Hematopoietic multipotent progenitor cell treated with erythropoietin and hydrocortisone succinate and interleukin-3 and kit ligand, for 17 days (in vitro differentiated cells): Measurements from ENCODE around the gene LRRC28.
"Not testable (repeated sequence)": the region's sequence is repeated elsewhere in the genome, so short reads cannot be mapped to it uniquely, and the experiment has no call there.

Source experiments
- DNase-seq: peaks from one replicate; pipeline ENCODE4 v3.0.0-alpha.2; 2015; ENCODE audit warnings: low spot score

Gene LRRC28

DNA sequence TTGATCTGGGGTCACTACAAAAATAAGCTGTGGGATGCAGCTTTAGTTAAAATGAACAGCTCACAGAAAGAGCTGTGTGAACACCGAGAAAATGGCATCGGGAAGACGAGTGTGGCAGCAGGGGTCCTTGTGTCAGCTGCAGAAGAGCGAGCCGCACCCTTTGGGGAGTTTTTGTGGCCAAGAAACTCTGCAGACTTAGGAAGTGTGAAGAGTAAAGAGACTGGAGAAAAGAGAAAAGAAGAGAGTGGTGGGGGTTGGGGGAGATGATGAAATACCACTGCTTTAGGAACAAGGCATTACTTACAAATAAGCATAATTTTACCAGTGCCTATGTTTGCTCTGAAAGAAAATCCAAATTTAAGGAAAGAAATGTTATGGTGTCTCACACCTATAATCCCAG lies 147.8 kb downstream of the LRRC28 start:
- no peak for DNase-seq

DNA sequence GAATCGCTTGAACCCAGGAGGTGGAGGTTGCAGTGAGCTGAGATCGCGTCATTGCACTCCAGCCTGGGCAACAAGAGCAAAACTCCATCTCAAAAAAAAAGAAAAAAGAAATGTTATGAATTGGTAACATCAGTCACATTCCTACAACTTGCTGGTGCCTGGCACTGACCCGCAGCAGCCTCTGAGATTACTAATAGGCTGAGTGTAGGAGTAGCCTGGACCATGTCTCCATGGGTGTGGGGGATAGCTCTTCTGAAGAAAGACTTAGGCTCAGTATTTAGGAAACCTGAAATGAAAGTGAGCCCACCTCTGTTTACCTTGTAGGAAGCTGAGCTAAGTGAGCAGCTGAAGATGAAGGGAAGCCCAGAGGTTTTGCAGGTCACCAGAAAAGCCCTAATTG lies 148.3 kb downstream of the LRRC28 start:
- DNase-seq, result no peak

DNA sequence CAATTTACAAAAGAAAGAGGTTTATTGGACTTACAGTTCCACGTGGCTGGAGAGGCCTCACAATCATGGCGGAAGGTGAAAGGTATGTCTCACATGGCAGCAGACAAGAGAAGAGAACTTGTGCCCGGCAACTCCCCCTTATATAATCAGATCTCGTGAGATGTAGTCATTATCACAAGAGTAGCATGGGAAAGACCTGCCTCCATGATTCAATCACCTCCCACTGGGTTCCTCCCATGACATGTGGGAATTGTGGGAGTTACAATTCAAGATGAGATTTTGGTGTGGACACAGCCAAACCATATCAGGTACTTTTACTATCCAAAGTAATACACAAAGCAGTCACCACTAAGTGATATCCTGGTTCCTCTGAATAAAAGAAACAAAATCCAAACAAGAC lies 149.9 kb downstream of the LRRC28 start:
- not testable (repeated sequence) for DNase-seq

DNA sequence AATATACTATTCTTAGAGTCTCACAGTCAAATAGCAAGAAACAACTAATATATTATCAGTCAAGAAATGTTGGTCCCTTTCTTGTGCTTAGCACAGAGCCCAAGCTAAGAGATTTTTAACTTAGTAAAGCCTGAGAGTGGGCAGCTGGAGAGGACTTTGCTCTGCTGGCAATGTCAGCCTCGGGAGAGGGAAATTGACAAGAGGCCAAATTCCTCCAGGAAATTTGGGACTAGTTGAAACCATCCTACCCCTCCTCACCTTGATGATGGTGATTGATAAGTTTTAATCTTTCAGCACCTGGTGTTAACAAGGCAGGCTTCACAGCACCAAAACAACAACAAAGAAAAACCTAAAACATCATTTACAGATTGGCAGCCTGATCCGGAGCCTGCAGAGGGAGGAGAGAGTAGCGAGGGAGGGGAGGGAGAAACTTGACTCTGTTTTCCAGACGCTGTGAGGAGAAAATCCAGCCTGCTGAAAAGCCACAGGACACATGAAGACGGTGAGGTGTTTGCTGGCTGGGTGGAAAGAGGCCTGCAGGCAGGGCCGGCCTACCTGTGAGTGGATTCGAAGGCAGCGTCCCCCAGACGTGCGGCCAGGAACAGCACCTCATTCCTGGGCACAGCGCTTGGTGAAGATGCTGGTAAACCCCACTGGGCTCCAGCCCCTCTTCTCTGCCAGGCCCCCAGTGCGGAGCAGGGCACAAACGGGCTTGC lies 150.9 kb downstream of the LRRC28 start:
- DNase-seq, result no peak

DNA sequence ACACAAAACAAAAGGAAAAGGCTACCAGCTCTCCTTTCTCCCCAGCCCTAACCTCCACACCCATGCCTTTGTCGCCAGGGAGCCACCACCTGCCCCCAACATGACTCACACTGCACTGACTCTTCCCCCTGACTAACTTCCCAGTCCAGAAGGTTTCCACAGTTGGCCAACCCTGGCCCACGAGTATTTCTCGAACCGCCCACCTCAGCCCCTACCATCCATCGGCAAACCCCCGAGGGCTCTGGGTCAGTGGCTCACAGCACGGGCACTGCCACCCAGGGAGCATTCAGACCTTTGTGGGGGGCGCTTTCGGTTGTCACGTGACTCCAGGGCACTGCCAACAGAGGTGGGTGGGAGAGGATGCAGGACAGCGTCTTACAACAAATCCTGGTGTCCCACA lies 152.3 kb downstream of the LRRC28 start:
- no peak for DNase-seq

DNA sequence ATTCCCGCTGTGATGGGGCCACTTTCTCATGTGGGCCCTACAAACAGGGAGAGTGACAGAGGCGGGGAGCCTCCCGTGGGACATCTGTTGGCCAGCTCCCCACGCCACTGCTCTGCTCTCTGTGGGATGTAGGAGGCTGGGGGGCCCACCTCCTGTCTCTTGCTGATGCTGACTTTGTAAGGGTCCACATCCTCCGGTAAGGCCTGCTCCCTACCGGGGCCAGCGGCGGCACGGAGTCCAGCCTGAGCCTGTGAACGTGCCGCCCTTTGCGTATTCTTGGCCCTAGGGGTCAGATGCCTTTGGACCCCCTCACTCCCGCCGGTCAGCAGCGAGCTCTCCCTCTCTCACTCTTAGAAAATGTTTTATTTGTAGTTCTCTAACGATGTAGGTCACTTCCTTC lies 153.2 kb downstream of the LRRC28 start:
- DNase-seq, result no peak

DNA sequence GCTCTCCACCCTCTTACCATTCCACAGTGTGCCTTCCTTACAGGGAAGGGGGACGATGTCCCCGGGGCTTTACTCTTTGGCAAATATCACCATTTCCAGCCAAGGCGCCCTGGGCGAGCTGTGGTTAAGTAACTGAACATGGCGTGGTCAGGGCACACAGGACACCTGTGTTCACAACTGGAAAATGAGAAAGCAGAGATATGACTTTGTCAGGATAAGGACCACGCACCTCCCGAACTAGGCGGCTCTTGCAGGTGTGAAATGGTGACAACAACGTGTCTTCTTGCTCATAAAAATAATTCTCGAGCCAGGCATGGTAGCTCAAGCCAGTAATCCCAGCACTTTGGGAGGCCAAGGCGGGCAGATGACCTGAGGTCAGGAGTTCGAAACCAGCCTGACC lies 154.8 kb downstream of the LRRC28 start:
- DNase-seq, result no peak

DNA sequence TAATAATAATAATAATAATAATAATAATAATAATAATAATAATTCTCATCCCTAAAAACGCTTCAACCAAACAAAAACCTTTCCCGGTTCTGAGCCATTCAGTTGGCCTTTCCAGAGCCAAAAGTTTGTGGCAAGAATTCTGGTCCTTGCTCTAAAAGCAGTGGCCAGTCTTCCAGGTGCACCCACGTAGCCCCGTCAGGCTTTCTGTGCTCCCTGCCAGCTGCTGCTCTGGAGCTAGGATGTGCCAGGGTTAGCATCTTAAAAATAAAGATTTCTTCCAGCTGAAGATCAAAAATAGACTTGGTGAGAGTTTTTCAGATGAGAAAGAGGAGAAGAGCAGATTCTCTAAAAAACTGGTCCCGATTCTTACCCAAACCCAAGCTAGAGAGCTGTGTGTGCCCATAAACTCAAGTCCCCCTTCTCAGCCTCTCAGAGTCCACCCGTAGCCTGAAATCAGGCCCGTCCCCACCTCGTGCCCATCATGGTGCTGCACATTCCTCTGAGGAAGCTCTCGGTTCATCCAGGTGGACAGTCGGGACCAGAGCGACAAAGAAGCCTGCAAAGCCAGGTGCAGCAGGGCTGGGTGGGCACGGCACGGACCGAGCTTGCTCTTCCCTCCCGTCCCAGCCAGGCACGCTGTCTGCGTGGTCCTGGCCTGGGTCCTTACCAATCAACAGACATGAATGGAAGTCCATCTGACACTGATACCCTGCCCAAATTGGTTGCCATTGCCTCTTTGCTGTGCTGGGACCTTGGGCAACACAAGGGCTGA lies 155.6 kb downstream of the LRRC28 start:
- DNase-seq, result no peak

DNA sequence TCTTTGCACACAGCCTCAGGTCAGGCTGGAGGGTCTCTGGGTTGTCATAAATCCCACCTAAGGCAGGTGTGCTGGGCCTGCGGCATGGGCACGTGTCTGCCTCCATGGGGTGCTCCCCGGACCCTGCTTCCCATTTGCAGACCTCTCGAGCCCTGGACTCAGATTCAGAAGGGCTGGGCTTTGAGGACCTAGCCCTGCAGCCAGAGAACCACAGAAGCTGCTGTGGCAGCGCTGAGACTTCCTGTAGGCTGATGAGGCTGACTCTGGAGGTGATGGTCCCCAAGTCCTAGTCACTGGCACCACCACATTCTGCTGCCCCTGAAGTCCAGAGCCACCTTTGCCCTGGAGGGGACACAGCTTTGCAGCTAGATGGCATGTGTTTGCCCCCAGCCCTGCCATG lies 156.4 kb downstream of the LRRC28 start:
- DNase-seq, result no peak

DNA sequence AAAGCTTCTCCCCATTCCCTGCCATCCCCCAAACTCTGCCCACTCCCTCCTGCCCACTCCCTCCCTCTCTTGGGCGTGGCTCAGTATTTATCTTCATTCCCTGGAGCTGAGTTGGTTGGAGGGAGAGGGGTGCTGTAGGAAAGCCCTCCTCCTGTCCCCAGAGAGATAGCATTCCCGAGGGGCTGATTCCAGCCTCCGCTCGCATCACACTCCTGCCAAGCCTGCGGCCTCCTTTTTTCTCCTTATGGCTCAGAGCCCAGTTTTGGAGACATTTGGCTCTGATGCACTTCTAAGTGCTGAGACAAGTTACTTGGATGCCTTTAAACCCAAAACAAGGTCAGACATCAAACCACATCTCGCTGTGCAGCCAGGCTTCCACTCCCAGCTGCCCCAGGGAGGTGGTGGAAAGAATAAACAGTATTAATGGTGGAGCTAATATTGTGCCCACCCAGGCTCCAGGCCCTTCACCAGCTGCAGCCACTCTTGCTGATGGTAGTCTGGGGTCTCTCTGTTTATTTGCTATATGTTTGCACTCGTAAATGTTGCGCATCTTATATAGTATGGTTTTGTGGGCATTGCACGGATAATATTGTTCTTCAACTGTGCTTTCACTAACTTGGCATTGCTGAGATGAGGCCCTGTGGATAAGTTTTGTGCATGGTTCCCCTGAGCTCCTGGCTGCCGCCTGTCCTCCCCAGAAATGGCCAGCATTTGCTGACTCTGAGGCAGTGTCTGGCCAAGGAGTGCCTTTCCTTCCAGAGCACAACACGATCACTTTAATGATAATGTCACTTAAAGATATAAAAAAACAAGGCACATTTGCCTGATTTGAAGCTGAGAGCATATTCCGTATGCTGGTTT lies 157.2 kb downstream of the LRRC28 start:
- no peak for DNase-seq

DNA sequence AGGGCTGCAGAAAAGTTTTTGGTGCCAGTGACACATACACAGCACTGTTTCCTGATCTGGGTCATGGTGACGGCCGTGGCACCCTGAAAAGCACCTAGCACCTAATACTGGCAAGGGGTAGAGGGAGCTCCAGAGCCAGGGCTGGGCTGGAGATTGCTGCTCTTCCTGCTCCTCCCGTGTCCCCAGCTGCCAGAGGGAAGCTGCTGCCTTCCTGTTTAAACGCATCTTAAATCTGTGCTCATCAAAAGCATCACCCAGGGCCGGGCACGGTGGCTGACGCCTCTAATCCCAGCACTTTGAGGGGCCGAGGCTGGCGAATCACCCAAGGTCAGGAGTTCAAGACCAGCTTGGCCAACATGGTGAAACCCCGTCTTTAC lies 157.8 kb downstream of the LRRC28 start:
- DNase-seq, result no peak

DNA sequence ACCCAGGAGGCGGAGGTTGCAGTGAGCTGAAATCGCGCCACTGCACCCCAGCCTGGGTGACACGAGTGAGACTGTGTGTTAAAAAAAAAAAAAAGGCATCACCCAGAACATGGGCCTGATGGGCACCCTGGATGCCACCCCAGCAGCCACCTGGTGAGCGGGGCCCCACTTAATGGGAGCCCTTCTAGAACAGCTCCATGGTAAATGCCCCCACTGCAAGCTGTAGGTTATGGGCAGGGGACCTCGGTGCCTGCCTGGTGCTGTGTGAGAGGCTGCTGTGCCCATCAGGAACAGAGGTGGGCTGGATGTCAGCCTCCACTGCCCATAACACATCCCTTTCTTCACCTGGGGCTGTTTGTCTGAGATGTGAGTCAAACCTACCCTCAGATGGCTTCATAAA lies 158.3 kb downstream of the LRRC28 start:
- DNase-seq, result no peak

DNA sequence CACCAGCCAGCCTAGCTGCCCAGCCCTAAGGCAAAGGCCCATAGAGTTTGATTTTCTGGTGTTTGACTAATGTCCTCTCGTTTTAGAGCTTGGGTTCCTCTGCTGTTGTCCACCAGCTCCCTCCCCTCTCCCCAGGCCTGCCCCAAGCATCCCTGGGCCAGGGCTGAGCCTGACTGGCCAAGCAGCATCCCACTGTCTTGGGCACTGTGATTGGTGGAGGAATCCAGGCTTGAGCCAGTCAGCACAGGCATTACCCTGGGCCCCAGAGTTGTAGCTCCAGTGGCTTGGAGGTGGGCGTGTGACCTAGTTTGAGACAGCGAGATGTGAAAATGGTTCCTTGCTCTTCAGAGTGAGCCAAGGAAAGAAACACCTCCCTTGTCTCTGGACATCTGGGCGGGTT lies 159.2 kb downstream of the LRRC28 start:
- DNase-seq, result no peak

DNA sequence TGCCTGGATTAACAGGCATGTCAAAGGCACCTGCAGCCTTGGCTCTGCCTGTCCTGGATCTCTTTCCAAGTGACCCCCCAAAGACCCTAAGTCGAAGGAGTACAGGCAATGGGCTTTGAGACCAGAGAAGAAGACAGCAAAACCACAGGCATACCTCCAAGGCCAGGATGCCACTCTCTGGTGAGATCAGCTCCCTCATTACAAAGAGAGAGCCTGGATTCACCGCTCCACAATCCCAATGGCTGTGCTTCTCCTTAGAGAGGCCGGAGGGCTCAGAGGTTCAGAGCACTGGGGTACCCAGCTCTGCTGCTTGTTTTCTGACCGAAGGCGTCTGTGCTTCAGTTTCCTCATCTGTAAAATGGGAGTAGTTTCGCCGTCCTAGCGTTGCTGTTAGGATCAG lies 160.0 kb downstream of the LRRC28 start:
- DNase-seq, result no peak

DNA sequence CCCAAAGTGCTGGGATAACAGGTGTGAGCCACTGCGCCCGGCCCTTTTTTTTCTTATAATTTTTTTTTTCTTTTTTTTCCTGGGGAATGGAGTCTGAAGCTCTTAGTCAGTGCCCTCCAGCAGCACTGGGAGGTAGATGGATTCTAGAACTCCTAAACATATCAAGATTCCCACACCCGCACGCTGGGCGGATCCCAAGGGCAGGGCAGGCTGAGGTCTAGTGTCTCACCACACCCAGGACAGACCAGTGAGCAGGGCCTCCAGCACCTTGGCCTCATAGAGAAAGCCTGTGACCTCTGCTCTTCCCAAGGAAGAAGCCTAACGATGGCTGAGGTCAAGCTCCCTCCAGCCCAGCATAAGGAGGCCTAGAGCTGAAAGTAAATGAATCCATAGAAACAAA lies 160.8 kb downstream of the LRRC28 start:
- no peak for DNase-seq

DNA sequence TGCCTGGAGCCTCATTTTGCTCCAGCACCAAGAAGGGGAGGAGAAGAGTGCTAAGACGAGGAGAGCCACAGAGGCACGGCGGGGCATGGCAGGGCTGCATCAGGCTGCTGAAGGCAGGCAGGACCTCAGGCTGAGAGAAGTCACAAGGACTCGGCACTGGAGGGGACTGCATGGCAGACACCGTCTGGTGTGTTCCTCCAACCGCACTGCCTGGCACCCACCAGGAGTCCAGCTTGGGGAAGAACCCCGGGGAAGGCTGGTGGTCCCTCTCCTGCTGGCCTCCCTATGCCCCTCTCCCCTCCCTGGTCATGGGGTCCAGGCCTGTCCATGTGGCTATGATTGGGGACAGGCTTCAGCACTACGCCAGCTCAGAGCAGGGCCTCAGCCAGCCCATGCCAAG lies 161.3 kb downstream of the LRRC28 start:
- DNase-seq, result no peak

DNA sequence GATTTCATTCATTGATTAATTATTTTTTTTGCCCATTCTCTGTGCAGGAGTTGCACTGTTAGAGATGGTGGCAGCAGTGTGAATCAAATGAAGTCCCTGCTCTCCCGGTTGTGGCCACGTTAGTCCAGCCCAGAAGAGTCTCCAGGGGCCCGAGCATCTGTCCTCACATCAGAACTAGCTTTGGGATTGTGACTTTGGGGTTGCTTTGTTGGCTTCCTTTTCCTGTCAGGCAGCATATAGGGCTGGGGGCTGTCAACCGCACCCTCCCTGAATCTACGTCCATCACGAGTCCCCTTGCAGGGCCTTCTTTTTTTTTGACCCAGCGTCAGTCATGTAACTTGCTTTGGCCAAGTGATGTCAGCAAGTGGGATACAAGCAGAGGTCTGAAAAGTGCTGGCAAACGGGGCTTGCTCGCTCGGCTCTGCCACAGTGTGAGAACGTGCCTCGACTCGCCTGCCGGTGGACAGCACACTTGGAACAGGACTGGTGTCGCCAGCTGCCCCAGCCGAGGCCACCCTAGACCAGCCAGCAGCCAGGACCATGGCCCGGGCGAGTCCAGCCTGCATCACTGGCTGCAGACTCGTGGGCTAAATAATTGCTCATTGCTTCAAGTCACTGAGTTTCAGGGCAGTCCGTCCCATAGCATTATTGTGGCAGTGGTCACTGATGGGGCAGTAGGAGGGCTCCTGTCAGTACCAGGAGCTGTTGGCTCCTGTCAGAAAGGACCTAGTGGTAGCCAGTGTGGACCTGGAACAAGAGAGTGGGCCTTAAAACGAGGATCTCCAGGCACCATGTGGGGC lies 162.9 kb downstream of the LRRC28 start:
- no peak for DNase-seq

DNA sequence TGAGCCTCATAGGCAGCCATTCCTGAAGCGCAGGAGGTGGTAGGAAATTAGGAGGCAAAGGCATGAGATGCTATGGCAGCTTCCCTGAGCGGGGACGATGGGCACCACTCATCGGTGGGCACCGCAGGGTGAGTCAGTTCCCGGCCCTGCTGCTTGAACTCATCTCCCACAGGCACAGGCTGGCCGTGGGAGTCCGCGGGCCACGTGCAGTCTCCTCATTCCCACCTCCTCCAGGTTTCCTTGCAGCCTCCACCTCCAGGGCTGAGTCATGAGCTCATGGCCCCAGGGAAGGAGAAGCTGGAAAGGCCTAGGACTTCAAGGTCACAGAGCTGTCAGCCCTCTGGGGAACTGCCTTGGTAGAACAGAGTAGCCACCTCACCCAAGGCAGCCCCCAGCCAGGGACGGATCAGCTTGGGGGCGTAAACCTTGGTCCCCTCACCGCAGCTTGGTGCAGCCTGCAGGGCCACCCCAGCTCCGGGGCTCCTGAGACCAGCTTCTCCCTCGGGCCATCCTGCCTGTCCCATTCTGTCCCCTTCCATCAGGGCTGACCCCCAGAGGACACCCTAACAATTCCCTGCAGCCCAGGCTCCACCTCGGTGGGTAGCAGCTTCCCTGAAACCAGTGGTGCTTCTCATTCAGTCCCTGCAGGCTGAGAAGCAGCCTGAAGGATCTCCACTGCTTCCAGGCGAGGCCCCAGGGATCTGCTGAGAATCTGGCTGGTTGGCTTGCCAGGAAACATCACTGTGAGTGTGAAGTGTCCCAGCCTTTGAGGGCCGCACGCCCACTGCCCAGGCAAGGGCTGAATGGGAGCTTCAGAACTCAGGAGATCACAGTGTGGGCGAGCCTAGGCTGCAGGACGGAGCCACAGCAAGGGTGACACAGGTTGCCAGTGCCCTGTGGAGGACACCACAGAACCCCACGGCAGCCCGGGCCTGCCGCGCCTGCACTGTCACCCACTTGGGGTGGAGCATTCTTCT lies 163.8 kb downstream of the LRRC28 start:
- no peak for DNase-seq

DNA sequence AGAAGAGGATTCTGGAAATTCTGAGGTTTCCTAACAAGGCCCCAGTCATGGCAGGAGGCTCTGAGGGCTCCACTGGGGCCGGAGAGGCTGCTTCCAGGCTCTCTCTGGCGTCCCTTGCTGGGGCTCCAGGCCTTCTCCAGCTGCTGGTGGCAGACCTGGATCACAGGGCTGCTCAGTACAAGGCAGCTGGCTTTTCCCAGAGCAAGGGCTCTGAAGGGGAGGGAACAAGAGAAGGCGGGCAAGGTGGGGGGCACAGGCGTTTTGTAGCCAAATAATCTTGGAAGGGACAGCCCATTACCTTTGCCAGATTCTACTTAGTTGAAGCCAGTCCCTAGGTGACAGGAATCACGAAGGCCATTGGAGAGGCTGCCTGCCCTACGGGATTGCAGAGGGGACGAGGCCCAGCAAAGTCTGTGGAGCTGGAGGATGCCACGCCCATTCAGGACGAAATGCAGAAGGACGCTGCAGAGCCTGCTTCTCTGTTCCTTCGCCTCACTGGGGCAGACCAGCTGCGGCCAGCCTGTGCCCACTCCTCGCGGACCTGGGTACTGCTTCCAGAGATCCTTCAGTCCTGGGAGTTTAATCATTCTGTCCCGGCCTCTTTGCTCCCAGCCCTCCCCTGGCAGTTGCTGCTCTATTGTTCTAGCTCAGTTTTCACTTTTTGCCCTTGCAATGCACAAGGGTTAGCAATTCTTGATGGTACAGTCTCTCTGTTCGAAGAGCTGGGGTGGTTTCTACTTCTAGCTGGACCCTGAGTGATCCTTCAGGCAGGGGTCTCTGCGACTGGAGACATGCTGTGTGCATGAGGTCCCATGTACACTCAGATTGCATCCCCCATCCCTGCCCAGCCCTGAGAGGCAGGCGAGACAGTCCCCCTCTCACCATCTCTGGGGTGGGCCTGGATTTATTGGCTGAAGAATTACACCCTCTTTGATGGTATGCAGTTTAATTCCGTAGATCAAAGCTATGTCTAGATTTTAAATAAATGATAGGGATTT lies 165.2 kb downstream of the LRRC28 start:
- no peak for DNase-seq
